HG03039 (cell line): Measurements from ENCODE around the gene PCDHGC4.

ENCODE experiments used
- ATAC-seq: cut with Tn5 transposase; IDR thresholded peaks from one replicate; pipeline ENCODE4 v1.9.1; 2021; ENCODE audit warnings: mild to moderate bottlenecking, moderate library complexity; ENCODE audit not compliant: unreplicated experiment

Gene PCDHGC4

DNA sequence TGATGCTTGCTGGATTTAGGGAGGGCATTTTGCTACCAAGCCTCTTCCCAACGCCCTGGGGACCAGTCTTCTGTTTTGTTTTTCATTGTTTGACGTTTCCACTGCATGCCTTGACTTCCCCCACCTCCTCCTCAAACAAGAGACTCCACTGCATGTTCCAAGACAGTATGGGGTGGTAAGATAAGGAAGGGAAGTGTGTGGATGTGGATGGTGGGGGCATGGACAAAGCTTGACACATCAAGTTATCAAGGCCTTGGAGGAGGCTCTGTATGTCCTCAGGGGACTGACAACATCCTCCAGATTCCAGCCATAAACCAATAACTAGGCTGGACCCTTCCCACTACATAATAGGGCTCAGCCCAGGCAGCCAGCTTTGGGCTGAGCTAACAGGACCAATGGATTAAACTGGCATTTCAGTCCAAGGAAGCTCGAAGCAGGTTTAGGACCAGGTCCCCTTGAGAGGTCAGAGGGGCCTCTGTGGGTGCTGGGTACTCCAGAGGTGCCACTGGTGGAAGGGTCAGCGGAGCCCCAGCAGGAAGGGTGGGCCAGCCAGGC lies 27.0 kb downstream of the PCDHGC4 start:
- ATAC-seq, result no peak

DNA sequence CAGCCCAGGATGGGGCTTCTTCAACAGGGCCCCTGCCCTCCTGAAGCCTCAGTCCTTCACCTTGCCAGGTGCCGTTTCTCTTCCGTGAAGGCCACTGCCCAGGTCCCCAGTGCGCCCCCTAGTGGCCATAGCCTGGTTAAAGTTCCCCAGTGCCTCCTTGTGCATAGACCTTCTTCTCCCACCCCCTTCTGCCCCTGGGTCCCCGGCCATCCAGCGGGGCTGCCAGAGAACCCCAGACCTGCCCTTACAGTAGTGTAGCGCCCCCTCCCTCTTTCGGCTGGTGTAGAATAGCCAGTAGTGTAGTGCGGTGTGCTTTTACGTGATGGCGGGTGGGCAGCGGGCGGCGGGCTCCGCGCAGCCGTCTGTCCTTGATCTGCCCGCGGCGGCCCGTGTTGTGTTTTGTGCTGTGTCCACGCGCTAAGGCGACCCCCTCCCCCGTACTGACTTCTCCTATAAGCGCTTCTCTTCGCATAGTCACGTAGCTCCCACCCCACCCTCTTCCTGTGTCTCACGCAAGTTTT lies 27.6 kb downstream of the PCDHGC4 start:
- ATAC-seq, result no peak

DNA sequence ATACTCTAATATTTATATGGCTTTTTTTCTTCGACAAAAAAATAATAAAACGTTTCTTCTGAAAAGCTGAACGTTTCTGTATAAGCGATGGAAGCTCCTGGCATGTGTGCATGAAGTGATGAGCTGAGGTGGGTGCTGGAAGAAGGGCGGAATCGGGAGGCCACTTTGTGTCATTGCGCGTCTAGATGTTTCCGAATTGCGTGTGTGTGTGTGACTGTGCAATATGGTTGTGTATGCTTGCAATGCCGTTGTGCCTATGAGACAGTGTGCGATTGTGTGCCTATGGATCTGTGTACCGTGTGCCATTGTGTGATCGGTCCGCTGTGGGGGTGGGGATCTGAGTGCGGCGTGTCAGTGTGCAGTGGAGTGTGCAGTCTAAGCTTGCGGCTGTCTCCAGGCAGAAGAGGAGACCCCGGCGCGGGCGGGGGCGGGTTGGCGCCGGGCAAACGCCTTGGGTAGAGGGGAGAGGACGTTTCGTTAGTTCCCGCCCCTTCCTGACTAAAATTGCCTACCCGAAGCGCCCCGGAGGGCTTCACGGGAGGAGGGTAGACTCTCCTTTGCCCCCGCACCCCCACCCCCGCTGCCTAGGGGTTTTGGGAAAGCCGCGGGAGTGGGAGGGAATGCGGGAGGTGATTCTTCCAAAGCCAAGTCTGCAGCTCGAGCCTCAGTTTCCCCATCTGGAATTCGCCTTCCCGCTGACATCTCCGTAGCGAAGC lies 28.2 kb downstream of the PCDHGC4 start:
- ATAC-seq, result no peak

DNA sequence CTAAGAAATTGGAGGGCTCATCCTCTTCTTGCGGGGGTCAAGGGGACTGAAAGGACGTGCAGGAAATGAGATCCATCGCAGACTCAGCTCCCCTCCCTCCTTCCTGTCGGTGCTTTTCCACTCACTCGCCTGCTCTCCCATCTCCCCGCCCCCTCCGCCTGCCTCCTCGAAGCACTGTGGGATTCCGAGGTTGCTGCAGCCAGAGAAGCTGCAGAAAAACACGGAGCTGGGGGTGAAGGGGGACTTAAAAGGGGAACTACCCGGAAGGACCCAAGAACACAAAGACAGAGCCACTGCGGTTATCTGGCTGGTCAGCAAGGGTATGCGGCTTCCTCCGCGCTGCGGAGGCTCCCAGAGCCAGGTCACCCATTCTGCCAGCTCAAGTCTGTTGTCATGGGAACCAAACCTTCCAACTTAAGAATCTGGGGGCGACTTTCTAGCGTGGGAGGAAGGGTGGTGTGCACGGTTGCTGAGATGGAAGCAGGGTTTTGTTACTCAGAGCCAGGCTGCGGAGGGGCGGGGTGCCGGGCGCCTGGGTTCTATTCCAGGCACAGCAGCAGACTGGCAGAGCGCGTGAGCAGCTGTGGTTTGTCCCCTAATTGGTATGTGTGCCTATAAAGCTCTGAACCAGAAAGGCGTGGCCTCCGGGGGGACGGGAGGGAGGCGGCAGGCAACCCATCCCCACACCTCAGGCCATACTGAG lies 28.9 kb downstream of the PCDHGC4 start:
- peak; percentile 24 for ATAC-seq

DNA sequence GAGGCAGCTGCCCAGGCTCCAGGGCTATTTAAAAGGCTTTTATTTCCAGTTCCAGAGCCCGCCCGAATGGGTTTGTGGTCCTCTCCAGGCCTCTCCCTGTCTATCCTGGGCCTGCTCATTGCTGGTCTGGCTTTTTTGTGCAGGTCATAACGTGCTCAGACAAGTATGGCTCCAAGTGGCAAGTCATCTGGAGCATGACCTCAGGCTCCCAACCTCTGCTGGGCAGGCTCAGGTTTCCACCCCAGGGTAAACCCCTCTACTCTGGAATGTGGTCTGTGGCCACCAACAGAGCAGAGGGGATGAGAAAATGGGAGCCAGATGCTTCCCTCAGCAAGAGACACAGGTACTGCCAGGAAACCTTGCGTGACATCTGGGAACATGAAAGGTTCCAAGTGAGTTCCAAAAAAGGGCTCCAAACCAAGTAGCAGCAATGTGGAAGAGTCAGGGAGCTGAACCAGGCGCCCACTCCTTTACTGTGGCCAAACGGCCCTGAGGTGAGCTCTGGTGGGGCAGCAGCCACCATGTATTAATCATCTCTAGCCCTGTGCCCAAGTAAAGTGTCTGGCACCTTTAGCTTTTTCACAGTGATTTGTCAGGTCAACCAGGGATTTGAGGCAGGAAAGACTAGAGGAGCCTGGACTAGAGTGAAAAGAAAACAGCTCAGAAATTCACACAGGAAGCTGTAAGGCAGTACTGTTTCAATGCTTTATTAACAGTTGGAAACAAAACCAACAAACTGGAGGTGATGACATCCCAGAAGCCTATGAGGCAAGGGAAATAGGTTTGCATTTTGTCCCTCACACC lies 29.7 kb downstream of the PCDHGC4 start:
- ATAC-seq, result peak; percentile 25

DNA sequence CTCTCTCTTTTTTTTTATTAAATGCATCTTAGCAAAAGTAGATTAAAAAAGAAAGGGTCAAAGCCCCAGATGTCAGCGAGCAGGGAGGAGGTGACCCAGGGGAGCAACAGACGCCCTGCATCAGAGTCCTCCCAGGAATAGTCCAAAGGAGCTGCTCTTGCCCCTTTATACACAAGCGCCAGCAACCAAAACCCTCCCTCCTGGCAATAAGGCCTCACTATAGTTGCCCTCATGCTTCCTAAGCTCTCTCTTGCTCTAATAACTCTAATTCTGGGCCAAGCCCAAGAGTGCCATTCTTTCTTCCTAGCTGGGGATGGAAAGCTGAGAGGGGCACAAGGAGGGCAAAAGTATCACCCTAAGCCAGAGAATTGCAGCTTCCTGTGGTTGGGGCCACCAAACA lies 30.3 kb downstream of the PCDHGC4 start:
- ATAC-seq, result no peak

DNA sequence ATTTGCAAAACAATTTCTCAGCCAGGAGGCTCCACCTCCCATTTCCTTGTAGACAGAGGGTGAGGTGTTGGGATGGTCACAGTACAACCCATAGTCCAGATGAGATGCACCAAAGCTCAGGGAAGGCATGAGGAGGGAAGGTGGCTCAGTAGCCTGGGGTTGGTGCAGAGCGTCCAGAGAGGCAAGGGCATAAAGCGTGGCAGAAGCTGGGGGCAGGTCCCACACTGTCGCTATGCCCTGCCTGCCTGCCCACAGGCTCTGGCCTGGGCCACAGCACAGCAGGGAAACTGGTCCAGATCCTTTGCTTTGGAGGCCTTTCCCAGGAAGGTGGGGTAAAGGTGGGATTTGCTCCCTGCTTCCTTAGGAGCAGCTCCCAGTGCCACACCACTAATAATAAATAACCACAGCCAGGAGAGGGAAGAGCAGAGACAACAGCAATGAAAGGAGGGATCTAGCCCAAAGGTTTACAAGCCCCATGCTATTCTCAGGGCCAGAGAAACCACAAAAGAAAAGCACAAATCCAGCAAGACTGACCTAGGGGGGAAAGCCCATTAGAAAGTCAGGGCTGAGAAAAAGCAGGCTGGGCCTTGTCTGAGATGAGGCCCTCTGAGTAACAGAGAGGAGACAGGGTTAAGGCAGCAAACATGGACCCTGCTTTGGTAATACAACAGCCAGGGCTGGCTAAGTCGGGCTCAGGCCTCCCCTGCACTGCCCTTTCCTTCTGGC lies 31.3 kb downstream of the PCDHGC4 start:
- ATAC-seq, result no peak

DNA sequence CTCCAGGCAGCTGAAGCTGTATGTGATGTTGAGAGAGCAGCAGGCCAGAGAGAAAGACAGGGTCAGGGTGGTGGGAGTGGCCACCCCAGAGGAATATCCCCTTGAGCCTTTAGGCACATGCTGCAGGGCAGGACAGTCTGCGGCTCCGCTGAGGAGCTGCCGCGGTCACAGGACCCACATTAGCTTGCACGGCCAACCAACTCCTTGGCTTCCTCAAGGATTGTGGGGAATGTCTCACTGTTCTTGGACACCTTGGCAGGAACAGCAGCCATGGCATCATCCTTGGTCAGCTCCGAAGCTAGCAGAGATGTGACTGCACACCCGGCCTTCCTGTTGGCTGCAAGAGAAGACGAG lies 31.8 kb downstream of the PCDHGC4 start:
- ATAC-seq, result no peak

DNA sequence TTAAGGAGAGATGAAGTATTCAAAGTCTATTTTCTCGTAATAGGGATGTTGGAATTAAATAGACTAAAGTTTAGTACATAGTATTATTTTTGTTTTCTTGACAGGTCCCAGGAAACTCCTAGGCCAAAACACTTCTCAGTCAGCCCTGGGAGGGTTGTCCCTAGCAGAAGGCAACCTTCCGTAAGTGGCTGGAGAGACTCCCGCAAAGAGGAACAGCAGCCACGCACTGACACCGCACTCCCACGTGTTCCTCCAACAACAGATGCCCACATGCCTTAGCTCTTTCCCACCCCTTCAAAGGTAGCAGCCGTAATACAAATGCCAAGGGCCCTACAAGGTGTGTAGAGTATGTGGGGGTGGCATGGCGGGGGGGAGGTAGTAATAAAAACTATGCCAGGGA lies 32.5 kb downstream of the PCDHGC4 start:
- ATAC-seq, result no peak

DNA sequence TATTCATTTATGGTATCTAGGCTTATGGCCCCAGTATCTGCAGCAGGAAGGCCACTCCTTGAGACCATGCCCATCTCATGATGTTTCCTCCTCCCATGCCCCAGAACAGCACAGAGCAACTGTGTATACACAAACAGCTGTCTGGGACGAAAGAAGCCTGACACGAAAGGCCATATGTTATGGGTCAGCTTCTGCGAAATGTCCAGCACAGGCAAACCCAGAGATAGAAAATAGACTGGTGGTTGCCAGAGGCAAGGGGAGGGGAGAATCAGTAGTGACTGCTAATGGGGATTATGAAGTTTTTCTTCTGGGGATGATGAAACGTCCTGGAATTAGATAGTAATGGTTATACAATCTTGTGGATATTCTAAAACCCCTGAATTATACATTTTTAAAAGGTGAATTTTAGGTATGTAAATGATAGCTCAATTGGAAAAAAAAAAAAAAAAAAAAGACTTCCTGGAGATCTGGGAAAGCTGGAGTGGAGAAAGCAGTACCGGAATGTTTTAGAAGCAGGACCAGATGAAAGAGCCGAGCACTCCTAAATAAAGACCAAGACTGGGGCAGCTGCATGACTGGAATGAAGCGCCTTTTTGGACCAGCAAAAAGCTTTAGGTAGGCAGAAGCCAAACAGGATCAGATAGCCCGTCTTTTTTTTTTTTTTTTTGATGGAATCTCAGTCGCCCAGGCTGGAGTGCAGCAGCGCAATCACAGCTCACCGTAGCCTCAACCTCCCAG lies 33.2 kb downstream of the PCDHGC4 start:
- no peak for ATAC-seq

DNA sequence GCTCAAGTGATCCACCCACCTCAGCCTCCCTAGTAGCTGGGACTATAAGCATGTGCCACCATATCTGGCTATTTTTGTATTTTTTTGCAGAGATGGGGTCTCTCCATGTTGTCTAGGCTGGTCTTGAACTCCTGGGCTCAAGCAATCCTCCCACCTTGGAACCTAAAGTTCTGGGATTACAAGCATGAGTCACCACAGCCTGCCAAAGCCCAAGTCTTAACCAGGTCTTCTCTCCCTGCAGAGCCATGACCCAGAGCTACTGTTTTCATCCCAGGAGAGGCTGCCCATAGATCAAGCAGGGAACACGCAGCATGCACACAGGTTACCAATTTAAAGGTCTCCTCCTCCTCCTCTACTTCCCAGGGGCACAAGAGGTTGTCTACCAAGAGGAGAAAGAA lies 33.8 kb downstream of the PCDHGC4 start:
- no peak for ATAC-seq

DNA sequence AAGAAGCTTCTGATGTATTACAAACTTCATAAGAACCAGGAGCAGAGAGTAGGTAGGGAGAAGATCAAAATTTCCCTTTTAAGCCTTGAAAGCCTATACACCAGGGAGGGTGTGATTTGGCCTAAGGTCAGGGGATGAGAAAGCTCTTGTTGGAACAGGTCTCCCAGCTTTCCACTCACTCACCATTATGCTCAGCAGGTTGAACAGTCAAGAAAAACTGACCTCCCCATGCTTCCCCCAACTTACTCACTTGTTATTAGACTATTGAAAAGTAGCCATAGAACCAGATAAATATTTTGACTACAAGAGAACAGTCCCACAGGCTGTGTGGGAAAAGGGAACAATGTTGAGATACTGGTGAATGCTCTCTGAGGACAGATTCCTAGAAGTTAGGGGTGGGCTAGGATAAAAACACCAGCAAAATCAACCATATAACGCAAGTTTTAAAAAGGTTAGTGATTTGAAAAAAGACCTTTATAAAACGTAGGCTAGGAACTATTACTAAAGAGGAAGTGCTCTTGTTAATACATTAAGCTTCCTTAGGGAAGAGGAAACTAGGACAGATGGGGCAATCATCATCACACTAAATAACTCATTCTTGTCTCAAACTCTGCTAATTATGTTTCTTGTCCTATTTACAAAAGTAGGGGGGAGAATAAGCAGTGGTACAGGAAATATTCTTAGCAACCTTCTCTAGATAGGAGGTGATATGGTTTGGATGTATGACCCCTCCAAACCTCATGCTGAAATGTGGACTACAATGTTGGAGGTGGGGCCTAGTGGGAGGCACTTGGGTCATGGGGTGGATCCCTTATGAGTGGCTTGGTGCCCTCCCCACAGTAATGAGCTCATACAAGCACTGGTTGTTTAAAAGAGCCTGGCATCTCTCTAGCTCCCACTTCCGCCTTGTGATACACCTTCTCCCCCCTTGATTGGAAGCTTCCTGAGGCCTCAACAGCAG lies 35.1 kb downstream of the PCDHGC4 start:
- ATAC-seq, result no peak

DNA sequence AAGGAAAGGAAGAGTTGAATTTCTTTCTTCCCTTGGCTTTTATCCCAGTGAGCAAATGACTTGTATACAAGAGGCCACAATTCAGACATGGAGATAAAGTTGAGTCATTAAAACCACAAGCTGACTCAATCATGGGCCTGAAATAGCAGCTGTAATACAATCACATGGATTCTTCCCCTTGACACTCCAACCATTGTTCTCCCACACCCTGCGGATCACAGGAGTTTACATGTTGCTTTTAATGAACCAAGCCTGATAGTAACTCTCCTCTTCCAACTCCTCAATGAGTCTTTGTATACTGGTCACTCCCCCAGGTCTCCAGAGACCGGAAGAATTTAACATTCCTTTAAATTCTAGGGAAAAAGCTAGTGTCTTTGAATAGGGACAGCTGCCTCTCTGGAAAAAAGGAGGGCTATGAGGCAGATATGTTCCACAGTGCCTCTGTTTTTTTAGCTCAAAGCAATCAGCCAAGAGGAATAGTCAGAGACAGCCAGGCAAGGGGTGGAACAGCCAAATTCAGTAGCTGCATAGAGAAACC lies 36.5 kb downstream of the PCDHGC4 start:
- no peak for ATAC-seq

DNA sequence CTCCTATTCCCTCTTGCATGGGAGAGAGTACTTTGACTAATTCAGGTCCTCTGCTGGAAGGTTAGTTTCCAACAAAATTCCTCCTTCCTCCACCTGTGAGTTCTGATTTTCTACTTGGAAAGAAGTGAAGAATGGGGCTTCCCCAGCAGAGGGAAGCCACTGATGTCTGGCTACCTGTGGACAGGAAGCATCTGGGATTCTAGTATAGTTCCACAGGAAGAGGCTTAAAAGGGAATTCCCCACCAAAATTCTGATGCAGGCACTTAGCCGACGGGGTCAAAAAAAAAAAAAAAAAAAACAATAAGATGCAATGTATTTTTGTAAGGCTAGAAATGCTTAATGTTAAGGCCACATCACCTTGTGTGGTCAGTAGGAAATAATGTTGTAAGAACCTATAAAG lies 37.5 kb downstream of the PCDHGC4 start:
- ATAC-seq, result no peak

DNA sequence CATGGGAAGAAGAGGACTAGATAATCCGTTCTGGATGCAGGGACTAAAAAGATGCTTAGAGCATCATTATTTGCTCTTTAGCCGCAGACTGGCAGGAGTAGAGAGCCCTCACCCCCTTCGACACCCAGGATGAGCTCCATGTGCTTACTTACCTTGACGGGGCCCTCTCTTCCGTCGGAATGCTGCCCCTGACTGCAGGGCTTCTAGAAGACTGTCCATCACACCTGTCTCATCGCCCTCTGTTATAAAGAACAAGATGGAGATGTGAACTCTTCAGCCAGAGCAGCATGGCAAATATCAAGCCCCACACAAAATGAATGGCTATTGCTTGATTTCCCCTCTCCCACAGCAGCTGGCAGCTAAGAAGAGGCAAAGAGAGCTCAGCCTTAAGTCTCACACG lies 39.2 kb downstream of the PCDHGC4 start:
- ATAC-seq, result no peak

DNA sequence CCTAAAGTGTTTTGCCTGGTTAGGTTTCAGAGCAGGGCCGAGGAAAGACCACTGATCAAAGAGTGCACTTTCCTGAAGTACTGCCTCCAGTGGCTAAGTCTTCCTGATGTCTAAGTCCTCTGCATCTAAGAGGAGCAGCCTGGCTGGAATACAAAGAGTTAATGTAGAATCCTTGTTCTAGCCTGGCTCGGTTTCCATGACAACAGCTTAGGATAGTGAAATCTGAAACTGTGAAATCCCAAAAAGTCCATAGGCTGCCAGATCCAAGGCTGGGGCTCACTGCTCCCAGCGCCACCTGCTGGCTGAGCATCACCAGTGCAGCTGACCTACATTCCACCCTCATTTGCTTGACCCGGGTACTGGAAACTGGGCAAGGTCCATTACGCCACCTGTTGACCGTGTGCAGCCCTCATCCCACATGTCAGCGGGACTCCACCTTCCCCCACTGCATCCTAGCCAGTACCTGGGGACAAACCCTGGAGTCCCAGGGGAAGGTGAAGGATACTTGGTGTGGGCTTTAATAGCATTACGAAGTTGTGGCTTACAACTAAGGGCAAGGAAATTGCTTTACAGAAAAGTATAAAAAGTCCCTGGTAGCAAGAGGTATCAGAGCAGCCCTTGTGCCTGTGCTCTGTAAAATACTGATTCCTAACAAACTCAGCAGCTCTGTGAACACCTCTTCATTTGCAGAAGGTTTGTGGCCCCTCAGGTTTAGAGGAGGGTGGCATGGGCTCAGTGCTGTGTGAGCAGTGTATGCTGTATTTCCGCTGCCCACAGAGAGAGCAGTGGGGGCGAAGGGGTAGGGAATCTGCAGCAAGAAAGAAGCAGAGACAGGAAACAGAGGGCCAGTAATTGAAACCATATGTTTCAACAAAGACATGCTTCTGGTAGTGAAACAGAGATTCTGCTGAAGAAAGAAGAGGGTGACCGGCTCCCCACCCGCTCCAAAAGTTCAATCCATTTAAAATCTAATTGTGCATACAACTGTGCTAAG lies 40.1 kb downstream of the PCDHGC4 start:
- peak; percentile 60 for ATAC-seq

DNA sequence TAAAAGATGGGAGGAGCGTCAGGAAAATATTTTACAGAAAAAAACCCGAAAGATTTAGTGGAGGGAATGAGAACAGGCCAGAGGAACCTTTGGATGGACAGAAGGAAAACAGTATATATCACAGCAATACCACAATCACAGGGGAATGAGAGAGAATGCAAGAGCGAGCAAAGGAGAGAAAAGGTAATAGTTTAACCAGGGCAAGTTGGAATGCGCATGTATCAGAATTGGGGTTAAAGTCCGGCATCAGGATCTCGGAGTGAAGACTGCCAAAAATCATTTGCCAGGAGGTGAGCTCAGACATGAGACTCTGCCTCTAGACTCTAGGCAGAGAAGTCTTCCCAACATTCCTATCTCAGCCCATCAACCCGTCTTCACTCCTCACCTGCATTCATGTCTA lies 40.8 kb downstream of the PCDHGC4 start:
- ATAC-seq, result no peak
